Neural cell (in vitro differentiated cells): ENCODE results near the gene FBXO30. TPM values are rescaled to one million over a fixed set of nuclear protein-coding genes. Genes with fewer than 3 reads are reported as not detected.

Experiments
- H2AFZ ChIP-seq: fragments of 200-600, 300-800 bp; sonication (generic), shearing (Covaris generic); 2 replicates; pipeline ENCODE4 v1.6.0; 2014; ENCODE audit warnings: low read depth, mild to moderate bottlenecking, antibody characterized with exemption, low read length, moderate library complexity
- H3F3A ChIP-seq: fragments of 200-600 bp; shearing (Covaris generic); 2 replicates; pipeline ENCODE4 v1.6.1; 2016; ENCODE audit warnings: mild to moderate bottlenecking, moderate library complexity, mixed read lengths, antibody characterized with exemption, low read length; ENCODE audit not compliant: insufficient read depth, poor library complexity, severe bottlenecking
- H3K27ac ChIP-seq: fragments of 200-600, 300-800 bp; sonication (generic), shearing (Covaris generic); 2 replicates; pipeline ENCODE4 v1.5.1; 2014; ENCODE audit warnings: mild to moderate bottlenecking, low read length, moderate library complexity
- H3K27me3 ChIP-seq: fragments of 300-800, 200-600 bp; sonication (generic), shearing (Covaris generic); 2 replicates; pipeline ENCODE4 v1.6.0; 2014; ENCODE audit warnings: mild to moderate bottlenecking, low read depth, low read length, moderate library complexity; ENCODE audit not compliant: insufficient read depth
- H3K36me3 ChIP-seq: fragments of 300-800, 200-600 bp; sonication (generic), shearing (Covaris generic); 2 replicates; pipeline ENCODE4 v1.5.1; 2014; ENCODE audit warnings: mild to moderate bottlenecking, antibody characterized with exemption, low read length, moderate library complexity; ENCODE audit not compliant: insufficient read depth
- H3K4me2 ChIP-seq: fragments of 300-800, 200-600 bp; sonication (generic), shearing (Covaris generic); 2 replicates; pipeline ENCODE4 v1.6.0; 2014; ENCODE audit warnings: mild to moderate bottlenecking, low read length
- H3K4me3 ChIP-seq: fragments of 300-800, 200-600 bp; sonication (generic), shearing (Covaris generic); 2 replicates; pipeline ENCODE4 v1.5.1; 2014; ENCODE audit warnings: mild to moderate bottlenecking, low read length, moderate library complexity
- H3K79me2 ChIP-seq: fragments of 200-600 bp; shearing (Covaris generic); replicated peaks from 2 replicates; pipeline ENCODE4 v1.6.0; 2014; ENCODE audit warnings: mild to moderate bottlenecking, low read length, moderate library complexity; ENCODE audit not compliant: insufficient read depth
- H3K9ac ChIP-seq: fragments of 300-800, 200-600 bp; sonication (generic), shearing (Covaris generic); 2 replicates; pipeline ENCODE4 v1.6.1; 2016; ENCODE audit warnings: mild to moderate bottlenecking, low read length, mixed read lengths
- H3K9me2 ChIP-seq: fragments of 200-600 bp; shearing (Covaris generic); 2 replicates; pipeline ENCODE4 v1.6.1; 2016; ENCODE audit warnings: mild to moderate bottlenecking, low read length, mixed read lengths; ENCODE audit not compliant: insufficient read depth
- H3K9me3 ChIP-seq: fragments of 200-600, 300-800 bp; sonication (generic), shearing (Covaris generic); 2 replicates; pipeline ENCODE4 v1.6.1; 2016; ENCODE audit warnings: mild to moderate bottlenecking, mixed run types, low read length, moderate library complexity, mixed read lengths
- H4K20me1 ChIP-seq: fragments of 200-600 bp; shearing (Covaris generic); 2 replicates; pipeline ENCODE4 v1.6.1; 2016; ENCODE audit warnings: mild to moderate bottlenecking, mixed run types; ENCODE audit not compliant: insufficient read depth
- CTCF ChIP-seq: fragments of 450-650 bp; IDR thresholded peaks from 2 replicates; pipeline ENCODE4 v1.5.1; 2014; ENCODE audit warnings: antibody characterized with exemption, mild to moderate bottlenecking, moderate library complexity; ENCODE audit not compliant: poor library complexity, severe bottlenecking
- EP300 ChIP-seq: fragments of 450-650 bp; conservative IDR thresholded peaks from 2 replicates; pipeline ENCODE4 v1.6.1; 2014; ENCODE audit warnings: antibody characterized with exemption, mild to moderate bottlenecking, moderate library complexity; ENCODE audit not compliant: poor library complexity, severe bottlenecking
- EZH2 ChIP-seq: fragments of 200-600, 300-800 bp; shearing (Covaris generic), sonication (generic); IDR thresholded peaks from 2 replicates; pipeline ENCODE4 v1.6.1; 2014; ENCODE audit warnings: antibody characterized with exemption, low read length, borderline replicate concordance, mild to moderate bottlenecking; ENCODE audit not compliant: insufficient read depth, poor library complexity, severe bottlenecking
- MXI1 ChIP-seq: fragments of 450-650 bp; conservative IDR thresholded peaks from 2 replicates; pipeline ENCODE4 v1.6.1; 2014; ENCODE audit warnings: antibody characterized with exemption, mild to moderate bottlenecking; ENCODE audit not compliant: poor library complexity, severe bottlenecking
- POLR2AphosphoS5 ChIP-seq: IDR thresholded peaks from 2 replicates; pipeline ENCODE4 v1.6.1; 2012
- RAD21 ChIP-seq: fragments of 450-650 bp; conservative IDR thresholded peaks from 2 replicates; pipeline ENCODE4 v1.6.1; 2014; ENCODE audit warnings: antibody characterized with exemption, mild to moderate bottlenecking, moderate library complexity
- REST ChIP-seq: IDR thresholded peaks from 2 replicates; pipeline ENCODE4 v1.6.1; 2012; ENCODE audit warnings: borderline replicate concordance
- SMC3 ChIP-seq: fragments of 450-650 bp; conservative IDR thresholded peaks from 2 replicates; pipeline ENCODE4 v1.6.1; 2014; ENCODE audit warnings: antibody characterized with exemption, mild to moderate bottlenecking, moderate library complexity; ENCODE audit not compliant: poor library complexity
- TAF1 ChIP-seq: IDR thresholded peaks from 2 replicates; pipeline ENCODE4 v1.6.1; 2012; ENCODE audit warnings: low read depth
- polyA plus RNA-seq: library from polyadenylated mRNA; depleted of rRNA; stranded (reverse); fragments of >200 nt; gene quantifications from 2 replicates; pipeline ENCODE4 v1.2.3, GENCODE V29; 2014

FBXO30 gene
- polyA plus RNA-seq, 1 donor from 2014 or later, result 14.0 TPM

- Histone ChIP-seq H3K27me3 (no peaks in the 10 kb centered on the region), H3F3A (peaks cover 3% of the 10 kb centered on the region), H3K4me2 (no peak overlapping the region), H3K9ac (no peak overlapping the region), H2AFZ (no peak overlapping the region), H3K9me3 (no peaks in the 10 kb centered on the region), H3K36me3 (peaks cover 19% of the 10 kb centered on the region), H3K27ac (no peak overlapping the region), H3K9me2 (no peaks in the 10 kb centered on the region), H4K20me1 (no peaks in the 10 kb centered on the region), H3K4me3 (no peak overlapping the region), H3K79me2 (peaks cover 96% of the 10 kb centered on the region)
- TF ChIP-seq EZH2 (no peak), RAD21 (no peak), SMC3 (no peak), REST (no peak), CTCF (no peak), EP300 (no peak), POLR2AphosphoS5 (no peak), MXI1 (no peak)
Observed at GRCh38 chr6:145809211-145809610, 5.4 kb downstream of the FBXO30 start.

- Histone ChIP-seq H3K9me2 (no peaks in the 10 kb centered on the region), H3K79me2 (peaks cover 95% of the 10 kb centered on the region), H3K27me3 (no peaks in the 10 kb centered on the region), H3K36me3 (peaks cover 20% of the 10 kb centered on the region), H3F3A (no peaks in the 10 kb centered on the region), H2AFZ (no peak overlapping the region), H3K4me3 (no peak overlapping the region), H3K9ac (no peak overlapping the region), H3K9me3 (no peaks in the 10 kb centered on the region), H4K20me1 (no peaks in the 10 kb centered on the region), H3K4me2 (no peak overlapping the region), H3K27ac (no peak overlapping the region)
- TF ChIP-seq CTCF (no peak), TAF1 (no peak), EZH2 (no peak), POLR2AphosphoS5 (no peak), SMC3 (no peak), REST (no peak), RAD21 (no peak), EP300 (no peak), MXI1 (no peak)
Observed at GRCh38 chr6:145808239-145808638, 6.4 kb downstream of the FBXO30 start.
